NCI-H146 treated with DMSO at 0.1 percent for 48 hours (cell line): ENCODE data around the gene RAPGEF6.
"Not testable (repeated sequence)": the region's sequence is repeated elsewhere in the genome, so short reads cannot be mapped to it uniquely, and the experiment has no call there.

ENCODE experiments used
- DNase-seq: peaks from one replicate; lab custom pipeline; 2025; ENCODE audit not compliant: unreplicated experiment; lab: John Stamatoyannopoulos, UW

RAPGEF6 gene

GRCh38 chr5:131610198-131611063, 24.6 kb downstream of the RAPGEF6 start:
- DNase-seq, result no peak

- no peak for DNase-seq
These were observed 25.3 kb downstream of the RAPGEF6 start for GRCh38 chr5:131609774-131610173.

DNA sequence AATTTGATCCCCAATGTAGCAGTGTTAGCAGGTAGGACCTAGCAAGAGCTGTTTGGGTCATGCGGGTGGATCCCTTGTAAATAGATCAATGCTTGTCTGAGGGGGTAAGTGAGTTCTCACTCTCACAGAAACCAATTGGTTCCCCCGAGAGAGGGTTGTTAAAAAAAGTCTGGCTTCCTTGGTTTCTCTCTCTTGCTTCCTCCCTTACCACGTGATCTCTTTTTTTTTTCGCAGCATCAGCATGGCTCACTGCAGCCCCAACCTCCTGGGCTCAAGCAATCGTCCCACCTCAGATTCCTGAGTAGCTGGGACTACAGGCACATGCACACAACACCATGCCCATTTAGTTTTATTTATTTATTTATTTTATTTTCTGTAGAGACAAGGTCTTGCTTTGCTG, 26.4 kb downstream of the RAPGEF6 start:
- DNase-seq, result no peak

DNA sequence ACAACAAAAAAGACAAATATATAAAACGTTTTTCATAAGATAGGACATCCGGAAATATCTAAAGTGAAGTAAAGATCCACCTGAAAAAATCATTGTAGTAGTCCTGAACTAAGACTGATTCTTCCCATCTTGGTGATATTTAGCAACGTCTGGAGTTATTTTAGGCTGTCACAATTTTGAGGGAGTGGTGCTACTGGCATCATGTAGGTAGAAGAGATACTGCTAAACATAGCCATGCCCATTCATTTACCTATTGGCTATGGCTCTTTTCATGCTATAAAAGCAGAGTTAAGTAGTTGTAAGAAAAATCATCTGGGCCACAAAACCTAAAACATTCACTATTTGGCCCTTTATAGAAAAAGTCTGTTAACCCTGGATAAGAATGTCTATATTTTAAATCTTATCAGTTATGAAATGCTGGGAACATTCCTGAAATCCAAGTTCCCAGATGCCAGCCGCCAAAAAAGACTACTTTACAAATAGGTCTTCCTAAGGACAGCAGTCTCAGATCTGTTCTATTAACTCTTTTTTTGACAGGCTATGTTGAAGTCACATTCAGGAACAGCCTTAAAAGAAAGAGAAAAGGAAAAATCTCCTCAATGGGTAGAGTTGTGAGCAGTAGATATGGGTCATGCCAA, 27.0 kb downstream of the RAPGEF6 start:
- DNase-seq, result no peak

- no peak for DNase-seq
These were observed 27.6 kb downstream of the RAPGEF6 start for GRCh38 chr5:131607418-131607817.

GRCh38 chr5:131605086-131605485, 29.9 kb downstream of the RAPGEF6 start:
- no peak for DNase-seq

DNA sequence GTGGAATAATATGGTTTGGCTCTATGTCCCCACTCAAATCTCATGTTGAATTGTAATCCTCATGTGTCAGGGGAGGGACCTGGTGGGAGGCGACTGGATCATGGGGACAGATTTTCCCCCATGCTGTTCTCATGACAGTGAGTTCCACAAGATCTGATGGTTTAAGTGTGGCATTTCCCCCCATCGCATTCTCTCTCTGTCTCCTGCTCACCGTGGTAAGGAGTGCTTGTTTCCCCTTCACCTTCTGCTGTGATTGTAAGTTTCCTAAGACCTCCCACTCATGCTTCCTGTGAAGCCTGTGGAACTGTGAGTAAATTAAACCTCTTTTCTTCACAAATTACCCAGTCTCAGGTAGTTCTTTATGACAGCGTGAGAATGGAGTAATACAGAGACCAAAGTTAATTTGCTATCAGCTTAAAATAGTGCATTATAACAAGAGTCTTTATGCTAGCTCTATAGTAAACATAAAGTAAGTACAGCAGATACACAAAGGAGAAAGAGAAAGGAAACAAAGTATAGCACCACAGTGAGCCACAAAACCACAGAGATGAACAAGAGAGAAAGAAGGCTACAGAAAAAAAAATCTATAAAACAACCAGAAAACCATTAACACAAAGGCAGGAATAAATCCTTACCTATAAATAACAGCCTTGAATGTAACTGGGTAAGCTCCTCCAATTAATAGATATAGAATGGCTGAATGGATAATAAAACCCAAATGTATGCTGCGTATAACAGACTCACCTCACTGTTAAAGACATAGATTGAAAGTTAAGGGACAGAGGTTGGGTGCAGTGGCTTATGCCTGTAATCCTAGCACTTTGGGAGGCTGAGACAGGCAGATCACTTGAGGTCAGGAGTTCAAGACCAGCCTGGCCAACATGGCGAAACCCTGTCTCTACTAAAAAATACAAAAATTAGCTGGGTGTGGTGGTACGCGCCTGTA, 39.7 kb downstream of the RAPGEF6 start:
- DNase-seq, result no peak

GRCh38 chr5:131593921-131594320, 41.1 kb downstream of the RAPGEF6 start:
- no peak for DNase-seq

DNA sequence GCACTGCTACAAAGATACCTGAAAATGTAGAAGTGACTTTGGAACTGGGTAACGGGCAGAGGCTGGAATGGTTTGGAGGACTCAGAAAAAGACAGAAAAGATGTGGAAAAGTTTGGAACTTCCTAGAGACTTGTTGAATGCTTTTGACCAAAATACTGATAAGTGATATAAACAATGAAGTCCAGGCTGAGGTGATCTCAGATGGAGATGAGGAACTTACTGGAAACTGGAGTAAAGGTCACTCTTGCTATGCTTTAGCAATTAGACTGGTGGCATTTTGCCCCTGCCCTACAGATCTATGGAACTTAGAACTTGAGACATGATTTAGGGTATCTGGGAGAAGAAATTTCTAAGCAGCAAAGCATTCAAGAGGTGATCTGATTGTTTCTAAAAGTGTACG, 41.6 kb downstream of the RAPGEF6 start:
- not testable (repeated sequence) for DNase-seq

GRCh38 chr5:131589510-131590348, 45.3 kb downstream of the RAPGEF6 start:
- peak; percentile 12 for DNase-seq

DNA sequence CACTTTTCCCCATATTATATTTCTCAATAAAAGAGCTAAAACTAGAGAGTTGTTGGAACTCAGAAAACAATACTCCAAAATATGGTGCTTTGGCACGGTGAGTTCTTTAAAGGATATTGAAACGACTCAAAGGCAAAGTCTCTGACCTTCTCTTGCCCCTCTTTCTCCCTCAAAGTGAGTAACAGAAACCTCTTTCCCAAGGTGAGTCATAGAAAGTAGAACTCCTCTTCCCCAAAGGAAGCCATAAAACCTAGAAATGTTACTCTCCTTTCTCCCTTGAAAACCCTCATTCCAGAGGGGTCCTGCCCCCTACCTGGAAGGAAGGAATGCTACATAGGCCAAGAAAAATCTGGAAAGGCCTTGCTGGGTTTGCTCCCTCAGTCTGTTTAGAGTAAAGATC, 47.5 kb downstream of the RAPGEF6 start:
- no peak for DNase-seq

DNA sequence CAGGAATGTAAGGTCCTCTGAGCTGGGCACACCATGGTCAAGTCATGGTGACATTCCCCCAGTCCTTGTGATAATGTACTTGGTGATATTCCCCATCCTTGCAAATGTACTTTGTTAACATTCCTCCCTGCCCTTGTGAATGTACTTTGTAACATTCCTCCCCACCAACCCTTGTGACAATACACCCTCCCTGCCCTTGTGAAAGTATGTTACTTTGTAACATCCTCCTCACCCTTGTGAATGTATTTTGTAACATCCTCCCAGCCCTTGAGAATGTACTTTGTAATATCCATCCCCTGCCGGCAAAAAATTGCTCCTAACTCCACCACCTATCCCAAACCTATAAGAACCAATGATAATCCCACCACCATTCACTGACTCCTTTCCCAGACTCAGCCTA, 53.3 kb downstream of the RAPGEF6 start:
- DNase-seq, result no peak

DNA sequence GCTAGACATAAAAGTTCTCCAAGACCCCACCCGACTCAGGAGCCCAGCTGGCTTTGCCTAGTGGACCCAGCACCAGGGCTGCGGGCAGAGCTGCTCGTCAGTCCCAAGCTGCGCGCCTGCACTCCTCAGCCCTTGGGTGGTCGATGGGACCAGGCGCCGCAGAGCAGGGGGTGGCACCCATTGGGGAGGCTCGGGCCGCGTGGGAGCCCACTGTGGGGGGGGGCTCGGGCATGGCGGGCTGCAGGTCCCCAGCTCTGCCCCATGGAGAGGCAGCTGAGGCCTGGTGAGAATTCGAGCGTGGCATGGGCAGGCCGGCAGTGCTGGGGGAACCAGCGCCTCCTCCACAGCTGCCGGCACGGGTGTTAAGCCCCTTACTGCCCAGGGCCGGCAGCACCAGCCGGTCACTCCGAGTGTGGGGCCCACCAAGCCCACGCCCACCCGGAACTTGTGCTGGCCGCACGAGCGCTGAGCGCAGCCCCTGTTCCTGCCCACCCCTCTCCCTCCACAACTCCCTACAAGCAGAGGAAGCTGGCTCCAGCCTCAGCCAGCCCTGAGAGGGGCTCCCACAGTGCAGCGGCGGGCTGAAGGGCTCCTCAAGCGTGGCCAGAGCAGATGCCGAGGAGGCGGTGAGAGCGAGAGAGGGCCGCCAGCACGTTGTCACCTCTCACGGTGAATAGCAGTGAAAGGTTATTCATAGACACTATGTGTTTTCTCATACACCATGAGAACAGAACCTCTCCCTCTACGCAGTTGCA, 54.9 kb downstream of the RAPGEF6 start:
- no peak for DNase-seq

DNA sequence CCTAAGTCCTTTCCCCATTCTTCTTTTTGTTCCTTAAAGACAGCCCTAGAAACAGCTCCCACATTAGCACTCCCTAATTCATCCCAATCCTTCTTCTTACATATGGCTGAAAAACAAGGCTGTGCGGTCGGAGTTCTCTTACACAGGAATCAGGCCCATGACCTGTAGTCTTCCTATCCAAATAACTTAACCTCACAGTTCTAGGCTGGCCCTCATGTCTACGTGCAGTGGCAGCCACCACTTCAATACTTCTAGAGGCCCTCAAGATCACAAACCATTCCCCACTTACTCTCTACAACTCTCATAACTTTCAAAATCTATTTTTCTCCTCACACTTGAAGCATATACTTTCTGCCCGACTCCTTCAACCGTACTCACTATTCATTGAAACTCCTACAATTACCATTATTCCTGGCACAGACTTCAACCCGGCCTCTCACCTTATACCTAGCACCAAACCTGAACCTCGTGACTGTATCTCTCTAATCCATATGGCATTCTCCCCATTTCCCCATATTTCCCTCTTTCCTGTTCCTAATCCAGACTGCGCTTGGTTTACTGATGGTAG, 59.3 kb downstream of the RAPGEF6 start:
- DNase-seq, result no peak

GRCh38 chr5:131571669-131572168, 63.3 kb downstream of the RAPGEF6 start:
- DNase-seq, result no peak

- DNase-seq, result no peak
These were observed 64.3 kb downstream of the RAPGEF6 start for GRCh38 chr5:131570757-131571156.

GRCh38 chr5:131564229-131564652, 70.8 kb downstream of the RAPGEF6 start:
- no peak for DNase-seq

GRCh38 chr5:131563434-131564228, 71.4 kb downstream of the RAPGEF6 start:
- no peak for DNase-seq
